ENCODE results near the gene LRP5.

- TF ChIP-seq CTCF (IDR thresholded peaks at IDR 0.05) (no peak), CBFB (CRISPR knock-in tag; IDR thresholded peaks at IDR 0.05; ENCODE audit: low read depth) (no peak), ZNF263 (CRISPR knock-in tag; IDR thresholded peaks at IDR 0.05; ENCODE audit: low read depth) (no peak), ZNF232 (CRISPR knock-in tag; IDR thresholded peaks at IDR 0.05) (no peak), ZNF281 (CRISPR knock-in tag; IDR thresholded peaks at IDR 0.05) (no peak), MAX (CRISPR knock-in tag; IDR thresholded peaks at IDR 0.05) (no peak)
Measured at GRCh38 chr11:68306636-68307035, 5.8 kb upstream of the LRP5 start.

Data from WTC11 (cell line).